Measurements from ENCODE around the gene FAF1.

GRCh38 chr1:50667710-50668356, 292.2 kb downstream of the FAF1 start:
- TF ChIP-seq POLR2A (IDR thresholded peaks at IDR 0.05; ENCODE audit: low read length) (no peak), GATA1 (IDR thresholded peaks at IDR 0.05; ENCODE audit: low read depth, low read length) (no peak)
